SK-N-SH (cell line): Measurements from ENCODE around the gene C6orf15. TPM values are rescaled to one million over a fixed set of nuclear protein-coding genes. Genes with fewer than 3 reads are reported as not detected.

ENCODE experiments used
- CTCF ChIA-PET: fragments of 300-600, 350-600 bp; formaldehyde crosslinking; extraction: SDS; loops from one replicate; lab custom pipeline; 2021; lab: Yijun Ruan, JAX
- POLR2A ChIA-PET: fragments of 350-600 bp; sonication (Branson Sonifier 250); formaldehyde crosslinking; extraction: SDS; loops from one replicate; lab custom pipeline; 2020; ENCODE audit warnings: antibody characterized with exemption, inconsistent platforms; lab: Yijun Ruan, JAX
- DNase-seq: peaks from one replicate; pipeline ENCODE4 v3.0.0; 2012
- H2AFZ ChIP-seq: fragments of 200-600 bp; sonication (generic); 2 replicates; pipeline ENCODE4 v1.8.1; 2016; ENCODE audit warnings: antibody characterized with exemption, mild to moderate bottlenecking, low read depth
- H3F3A ChIP-seq: fragments of 200-600 bp; sonication (generic); replicated peaks from 2 replicates; pipeline ENCODE3; 2016; ENCODE audit warnings: antibody characterized with exemption, mild to moderate bottlenecking; ENCODE audit not compliant: insufficient read depth
- H3K27ac ChIP-seq, 2 experiments: fragments of 200-500 bp in 1 of 2; fragments of 200-600 bp in 1 of 2; sonication (Bioruptor generic) in 1 of 2; sonication (generic), shearing (Covaris generic) in 1 of 2; 2 replicates each; pipeline versions ENCODE4 v1.5.1 to v1.6.1; 2014 to 2016; ENCODE audit warnings: low read depth in 2 of 2, inconsistent platforms in 1 of 2, low read length in 1 of 2, mild to moderate bottlenecking in 1 of 2, mixed read lengths in 1 of 2
- H3K27me3 ChIP-seq: fragments of 200-600 bp; sonication (generic), shearing (Covaris generic); 2 replicates; pipeline ENCODE4 v1.6.1; 2016; ENCODE audit warnings: mixed run types; ENCODE audit not compliant: insufficient read depth
- H3K36me3 ChIP-seq, 2 experiments: fragments of 200-500 bp in 1 of 2; fragments of 200-600 bp in 1 of 2; sonication (Bioruptor generic) in 1 of 2; sonication (generic) in 1 of 2; replicated peaks in 1 of 2; 2 replicates each; pipeline versions ENCODE3 to v1.5.1; 2014 to 2016; ENCODE audit warnings: low read length in 1 of 2, mild to moderate bottlenecking in 1 of 2; ENCODE audit not compliant: insufficient read depth in 2 of 2, control insufficient read depth in 1 of 2
- H3K4me1 ChIP-seq, 2 experiments: fragments of 200-500 bp in 1 of 2; fragments of 200-600 bp in 1 of 2; sonication (Bioruptor generic) in 1 of 2; sonication (generic), shearing (Covaris generic) in 1 of 2; 2 replicates each; pipeline versions ENCODE4 v1.5.1 to v1.6.1; 2014 to 2016; ENCODE audit warnings: low read depth in 1 of 2, low read length in 1 of 2, mixed run types in 1 of 2; ENCODE audit not compliant: insufficient read depth in 2 of 2, control insufficient read depth in 1 of 2
- H3K4me2 ChIP-seq: fragments of 200-600 bp; sonication (generic), shearing (Covaris generic); 2 replicates; pipeline ENCODE4 v1.6.1; 2017; ENCODE audit warnings: mixed run types
- H3K4me3 ChIP-seq, 2 experiments: fragments of 200-500 bp in 1 of 2; fragments of 200-600 bp in 1 of 2; sonication (Bioruptor generic) in 1 of 2; sonication (generic), shearing (Covaris generic) in 1 of 2; 2 replicates each; pipeline versions ENCODE4 v1.5.1 to v1.8.1; 2014 to 2016; ENCODE audit warnings: low read depth in 2 of 2, inconsistent platforms in 1 of 2, low read length in 1 of 2, mild to moderate bottlenecking in 1 of 2, mixed read lengths in 1 of 2, moderate library complexity in 1 of 2
- H3K79me2 ChIP-seq: fragments of 200-600 bp; sonication (generic); 2 replicates; pipeline ENCODE4 v1.8.1; 2017; ENCODE audit warnings: mild to moderate bottlenecking; ENCODE audit not compliant: insufficient read depth
- H3K9ac ChIP-seq: fragments of 200-600 bp; sonication (generic); 2 replicates; pipeline ENCODE4 v1.6.1; 2017; ENCODE audit warnings: mixed run types
- H3K9me2 ChIP-seq: fragments of 200-600 bp; sonication (generic); 2 replicates; pipeline ENCODE4 v1.6.1; 2017; ENCODE audit warnings: mixed run types
- H3K9me3 ChIP-seq: fragments of 200-600 bp; sonication (generic); 2 replicates; pipeline ENCODE4 v1.6.1; 2017; ENCODE audit warnings: mixed run types, mild to moderate bottlenecking, moderate library complexity
- H4K20me1 ChIP-seq: fragments of 200-600 bp; sonication (generic); 2 replicates; pipeline ENCODE4 v1.6.1; 2017; ENCODE audit warnings: mild to moderate bottlenecking, mixed run types; ENCODE audit not compliant: insufficient read depth
- CHD2 ChIP-seq: fragments of 150-350 bp; IDR thresholded peaks from 2 replicates; pipeline ENCODE4 v1.6.1; 2018; ENCODE audit warnings: low read length; ENCODE audit not compliant: partially characterized antibody
- FOSL2 ChIP-seq: IDR thresholded peaks from 2 replicates; pipeline ENCODE4 v1.4.0; 2012; ENCODE audit warnings: low read depth, mild to moderate bottlenecking, moderate library complexity, borderline replicate concordance
- JUND ChIP-seq: IDR thresholded peaks from 2 replicates; pipeline ENCODE4 v1.4.0; 2012
- SIN3A ChIP-seq: IDR thresholded peaks from 2 replicates; pipeline ENCODE4 v1.6.1; 2012; ENCODE audit warnings: low read depth, mild to moderate bottlenecking, low read length, moderate library complexity, borderline replicate concordance
- WGBS: methylation state at CpG from one replicate; pipeline ENCODE4 v1.1.6; 2017; ENCODE audit warnings: low lambda C conversion rate; 5-methylcytosine and 5-hydroxymethylcytosine counted together
- polyA plus RNA-seq, 3 experiments: library from polyadenylated mRNA; depleted of rRNA; stranded (reverse); fragments of >200 nt; gene quantifications; 2 replicates each; pipeline ENCODE4 v1.2.3, GENCODE V29; 2012
- TF ChIP-seq, protein P1 (sequence below): IDR thresholded peaks from 2 replicates; pipeline ENCODE4 v1.4.0; 2012; ENCODE audit warnings: low read depth, borderline replicate concordance
- TF ChIP-seq, protein P2 (sequence below): IDR thresholded peaks from 2 replicates; pipeline ENCODE4; 2012

Gene C6orf15
- polyA plus RNA-seq (2012; rRNA removed): not detected in 2 replicates
- polyA plus RNA-seq (2012; cell fraction: cytosol; rRNA removed): 0.03 TPM in 1 of 2 replicates, not detected in the other
- polyA plus RNA-seq (2012; cell fraction: nucleus; rRNA removed): not detected in 2 replicates

DNA sequence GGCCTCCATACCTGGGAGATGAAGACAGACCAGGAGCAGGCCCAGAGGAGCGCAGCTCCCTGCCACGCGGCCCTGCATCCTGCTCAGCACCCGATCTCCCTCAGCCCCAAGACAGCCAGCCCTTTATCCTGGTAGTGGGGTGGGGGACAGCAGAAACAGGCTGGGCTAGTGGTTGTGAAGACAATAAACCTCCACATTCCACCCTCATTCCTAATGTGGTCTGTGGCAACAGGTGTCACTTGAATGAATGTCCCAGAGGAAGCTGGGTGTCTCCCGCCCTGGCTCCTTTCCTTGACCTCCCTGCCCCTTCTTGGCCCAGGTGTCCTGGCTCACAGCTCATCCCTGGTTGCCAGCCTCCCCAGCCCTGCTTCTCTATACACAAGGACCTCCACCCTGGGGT is at the start of gene C6orf15:
Gene C6orf15, minus strand, starts transcription at position 98 of the 400 bp plus-strand sequence. Its CDS starts 20 bp downstream, at position 78.
- H3K9me3 ChIP-seq: no peaks in the 10 kb centered on the region
- no peak within 1 kb of the TSS for H3K27ac ChIP-seq
- no peak within 1 kb of the TSS for H3K4me3 ChIP-seq
- WGBS: 87% methylated on average over 5 of the region's 5 CpGs
- no peak for DNase-seq
- H4K20me1 ChIP-seq: no peaks in the 10 kb centered on the region
- no peaks in the 10 kb centered on the region for H3K36me3 ChIP-seq
- H3K79me2 ChIP-seq: peaks cover 20% of the 10 kb centered on the region
- H3K4me2 ChIP-seq: peak within 1 kb of the TSS; percentile 85; the same call in 1 of the 2 replicates
- peaks cover 5% of the 10 kb centered on the region for H3F3A ChIP-seq
- ChIA-PET CTCF (interaction anchor here (1.2 to 4.8 kb wide), 5 partner anchors 15 to 254 kb away, joined by 3 to 20 read pairs (median 4); no protein-coding TSS in a partner anchor), POLR2A (no interaction called here)
- H3K27me3 ChIP-seq: no peaks in the 10 kb centered on the region; the same call in 1 of the 2 replicates
- no peak for TF ChIP-seq SIN3A
- TF ChIP-seq JUND: no peak
- TF ChIP-seq CHD2: no peak
- peaks cover 2 to 12% of the 10 kb centered on the region in 2 experiments; a peak in 3 of 4 replicates for H3K4me1 ChIP-seq
- H3K9me2 ChIP-seq: no peaks in the 10 kb centered on the region
- no peak within 1 kb of the TSS; the same call in 1 of the 2 replicates for H2AFZ ChIP-seq
- no peak within 1 kb of the TSS for H3K9ac ChIP-seq

DNA sequence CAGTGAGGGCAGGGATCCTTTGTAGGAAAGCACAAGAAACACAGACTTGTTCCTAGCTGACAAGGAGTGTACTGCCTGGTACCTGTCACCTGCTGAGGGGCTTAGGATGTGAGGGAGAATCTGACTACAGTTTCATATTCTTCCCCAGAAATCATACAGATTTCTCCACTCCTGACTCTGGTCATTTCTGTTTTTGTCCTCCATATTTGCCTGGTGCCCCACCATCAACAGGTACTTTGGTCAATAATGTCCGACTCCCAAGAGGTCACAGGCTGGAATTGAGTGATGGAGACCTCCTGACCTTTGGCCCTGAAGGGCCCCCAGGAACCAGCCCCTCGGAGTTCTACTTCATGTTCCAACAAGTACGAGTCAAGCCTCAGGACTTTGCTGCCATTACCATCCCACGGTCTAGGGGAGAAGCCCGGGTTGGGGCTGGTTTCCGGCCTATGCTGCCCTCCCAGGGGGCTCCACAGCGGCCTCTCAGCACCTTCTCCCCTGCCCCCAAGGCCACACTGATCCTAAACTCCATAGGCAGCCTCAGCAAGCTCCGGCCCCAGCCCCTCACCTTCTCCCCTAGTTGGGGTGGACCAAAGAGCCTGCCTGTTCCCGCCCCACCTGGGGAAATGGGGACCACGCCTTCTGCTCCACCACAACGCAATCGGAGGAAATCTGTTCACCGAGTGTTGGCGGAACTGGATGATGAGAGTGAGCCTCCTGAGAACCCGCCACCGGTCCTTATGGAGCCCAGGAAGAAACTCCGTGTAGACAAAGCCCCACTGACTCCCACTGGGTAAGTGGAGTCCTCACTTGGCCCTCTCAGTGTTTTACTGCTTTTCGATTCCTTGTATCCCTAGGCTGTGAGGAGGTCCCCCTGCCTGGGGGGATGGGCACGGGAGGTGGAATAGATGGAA is 49.1 kb upstream of the C6orf15 start:
- no peaks in the 10 kb centered on the region for H3K9me3 ChIP-seq
- peaks cover 9% of the 10 kb centered on the region for H3K79me2 ChIP-seq
- H3K27ac ChIP-seq: no peak overlapping the region
- TF ChIP-seq, protein P1, sequence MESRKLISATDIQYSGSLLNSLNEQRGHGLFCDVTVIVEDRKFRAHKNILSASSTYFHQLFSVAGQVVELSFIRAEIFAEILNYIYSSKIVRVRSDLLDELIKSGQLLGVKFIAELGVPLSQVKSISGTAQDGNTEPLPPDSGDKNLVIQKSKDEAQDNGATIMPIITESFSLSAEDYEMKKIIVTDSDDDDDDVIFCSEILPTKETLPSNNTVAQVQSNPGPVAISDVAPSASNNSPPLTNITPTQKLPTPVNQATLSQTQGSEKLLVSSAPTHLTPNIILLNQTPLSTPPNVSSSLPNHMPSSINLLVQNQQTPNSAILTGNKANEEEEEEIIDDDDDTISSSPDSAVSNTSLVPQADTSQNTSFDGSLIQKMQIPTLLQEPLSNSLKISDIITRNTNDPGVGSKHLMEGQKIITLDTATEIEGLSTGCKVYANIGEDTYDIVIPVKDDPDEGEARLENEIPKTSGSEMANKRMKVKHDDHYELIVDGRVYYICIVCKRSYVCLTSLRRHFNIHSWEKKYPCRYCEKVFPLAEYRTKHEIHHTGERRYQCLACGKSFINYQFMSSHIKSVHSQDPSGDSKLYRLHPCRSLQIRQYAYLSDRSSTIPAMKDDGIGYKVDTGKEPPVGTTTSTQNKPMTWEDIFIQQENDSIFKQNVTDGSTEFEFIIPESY: no peak
- TF ChIP-seq, protein P2, sequence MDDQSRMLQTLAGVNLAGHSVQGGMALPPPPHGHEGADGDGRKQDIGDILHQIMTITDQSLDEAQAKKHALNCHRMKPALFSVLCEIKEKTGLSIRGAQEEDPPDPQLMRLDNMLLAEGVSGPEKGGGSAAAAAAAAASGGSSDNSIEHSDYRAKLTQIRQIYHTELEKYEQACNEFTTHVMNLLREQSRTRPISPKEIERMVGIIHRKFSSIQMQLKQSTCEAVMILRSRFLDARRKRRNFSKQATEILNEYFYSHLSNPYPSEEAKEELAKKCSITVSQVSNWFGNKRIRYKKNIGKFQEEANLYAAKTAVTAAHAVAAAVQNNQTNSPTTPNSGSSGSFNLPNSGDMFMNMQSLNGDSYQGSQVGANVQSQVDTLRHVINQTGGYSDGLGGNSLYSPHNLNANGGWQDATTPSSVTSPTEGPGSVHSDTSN: no peak
- no peak for TF ChIP-seq FOSL2
- CTCF ChIA-PET: interaction anchor here (2.5 kb wide), 1 partner anchor 206 kb away, joined by 7 read pairs; no protein-coding TSS in a partner anchor
- H3K27me3 ChIP-seq: no peaks in the 10 kb centered on the region
- no peaks in the 10 kb centered on the region for H4K20me1 ChIP-seq
- H3K4me1 ChIP-seq: peaks cover 0 to 18% of the 10 kb centered on the region in 2 experiments; a peak in 1 of 4 replicates
- H2AFZ ChIP-seq: no peak overlapping the region
- H3K36me3 ChIP-seq: no peaks in the 10 kb centered on the region
- DNase-seq: no peak
- H3K4me3 ChIP-seq: no peak overlapping the region
- 93% methylated on average over 19 of the region's 19 CpGs for WGBS
- POLR2A ChIA-PET: no interaction called here
- H3K9me2 ChIP-seq: no peaks in the 10 kb centered on the region
- H3K4me2 ChIP-seq: no peak overlapping the region
- no peak overlapping the region for H3K9ac ChIP-seq
- no peaks in the 10 kb centered on the region for H3F3A ChIP-seq
